GM23338 (cell line): ENCODE results near the gene EBF4. TPM values are rescaled to one million over a fixed set of nuclear protein-coding genes. Genes with fewer than 3 reads are reported as not detected.
A peak's percentile ranks its signal among the peaks of the same experiment; 100 is the strongest.

ENCODE experiments used
- ATAC-seq: fragments of 200-7000 bp; cut with Tn5 transposase; 3 replicates; pipeline ENCODE4 v1.9.1; 2020
- DNase-seq: peaks from one replicate; pipeline ENCODE4 v3.0.0-alpha.2; 2015; ENCODE audit warnings: low spot score
- H2AFZ ChIP-seq: fragments of 200-600 bp; sonication (generic); 2 replicates; pipeline ENCODE4 v1.8.0; 2016; ENCODE audit warnings: antibody characterized with exemption, mild to moderate bottlenecking, moderate library complexity
- H3F3A ChIP-seq: fragments of 200-600 bp; sonication (generic); replicated peaks from 2 replicates; pipeline ENCODE4 v1.8.0; 2017; ENCODE audit warnings: antibody characterized with exemption, mixed run types, low read depth
- H3K27ac ChIP-seq: fragments of 200-600 bp; sonication (generic); 2 replicates; pipeline ENCODE4 v1.6.1; 2016; ENCODE audit warnings: low read depth
- H3K27me3 ChIP-seq: fragments of 200-600 bp; sonication (generic); 2 replicates; pipeline ENCODE4 v1.8.0; 2016; ENCODE audit warnings: mild to moderate bottlenecking, mixed run types, moderate library complexity; ENCODE audit not compliant: insufficient read depth
- H3K36me3 ChIP-seq: fragments of 200-600 bp; sonication (generic); 2 replicates; pipeline ENCODE4 v1.8.0; 2016; ENCODE audit warnings: mild to moderate bottlenecking; ENCODE audit not compliant: insufficient read depth
- H3K4me1 ChIP-seq: fragments of 200-600 bp; sonication (generic); 2 replicates; pipeline ENCODE4 v1.8.0; 2016; ENCODE audit warnings: mild to moderate bottlenecking, moderate library complexity; ENCODE audit not compliant: insufficient read depth
- H3K4me2 ChIP-seq: fragments of 200-600 bp; sonication (generic); 2 replicates; pipeline ENCODE4 v1.7.1; 2017; ENCODE audit warnings: mixed run types
- H3K4me3 ChIP-seq: fragments of 200-600 bp; sonication (generic); 2 replicates; pipeline ENCODE4 v1.6.1; 2016; ENCODE audit warnings: mixed run types
- H3K79me2 ChIP-seq: fragments of 200-600 bp; sonication (generic); replicated peaks from 2 replicates; pipeline ENCODE4 v1.8.0; 2017; ENCODE audit warnings: mild to moderate bottlenecking; ENCODE audit not compliant: insufficient read depth
- H3K9me2 ChIP-seq: fragments of 200-600 bp; sonication (generic); 2 replicates; pipeline ENCODE4 v1.8.0; 2017; ENCODE audit not compliant: insufficient read depth
- H4K20me1 ChIP-seq: fragments of 200-600 bp; sonication (generic); replicated peaks from 2 replicates; pipeline ENCODE4 v1.8.0; 2017; ENCODE audit warnings: mild to moderate bottlenecking; ENCODE audit not compliant: insufficient read depth
- H3K27ac Mint-ChIP-seq: 2 replicates; pipeline ENCODE4 v1.8.0; 2020; ENCODE audit warnings: inconsistent platforms, mild to moderate bottlenecking, moderate library complexity, mixed read lengths
- H3K27me3 Mint-ChIP-seq: 3 replicates; pipeline ENCODE4 v1.8.0; 2022; ENCODE audit warnings: low read depth, mild to moderate bottlenecking, moderate library complexity, mixed read lengths, inconsistent platforms; ENCODE audit not compliant: insufficient read depth, poor library complexity
- H3K36me3 Mint-ChIP-seq: 3 replicates; pipeline ENCODE4 v1.8.0; 2021; ENCODE audit warnings: low read depth, mild to moderate bottlenecking, inconsistent platforms, moderate library complexity, mixed read lengths
- H3K4me1 Mint-ChIP-seq: 3 replicates; pipeline ENCODE4 v1.8.0; 2020; ENCODE audit warnings: mild to moderate bottlenecking, inconsistent platforms, mixed read lengths
- H3K4me3 Mint-ChIP-seq: 3 replicates; pipeline ENCODE4 v1.8.0; 2021; ENCODE audit warnings: moderate library complexity, mild to moderate bottlenecking, inconsistent platforms, mixed read lengths
- H3K9me3 Mint-ChIP-seq: 3 replicates; pipeline ENCODE4 v1.8.0; 2020; ENCODE audit warnings: moderate library complexity, mild to moderate bottlenecking, inconsistent platforms, mixed read lengths
- CREB1 ChIP-seq: fragments of 250-450 bp; sonication (Bioruptor Pico); IDR thresholded peaks from 2 replicates; pipeline ENCODE4 v1.5.0; 2020; ENCODE audit warnings: low read depth, mild to moderate bottlenecking, moderate library complexity
- EZH2 ChIP-seq: fragments of 200-600 bp; sonication (generic); IDR thresholded peaks from one replicate; pipeline ENCODE4 v1.8.0; 2017; ENCODE audit warnings: antibody characterized with exemption, mild to moderate bottlenecking, low read depth; ENCODE audit not compliant: unreplicated experiment
- EZH2phosphoT487 ChIP-seq: fragments of 200-600 bp; sonication (generic); IDR thresholded peaks from one replicate; pipeline ENCODE4 v1.8.1; 2018; ENCODE audit warnings: antibody characterized with exemption; ENCODE audit not compliant: unreplicated experiment
- JUNB ChIP-seq: IDR thresholded peaks from one replicate; pipeline ENCODE4 v1.6.1; 2016; ENCODE audit warnings: antibody characterized with exemption; ENCODE audit not compliant: unreplicated experiment
- NANOG ChIP-seq: IDR thresholded peaks from 2 replicates; pipeline ENCODE4 v1.6.1; 2016; ENCODE audit warnings: antibody characterized with exemption, borderline replicate concordance
- POLR2AphosphoS5 ChIP-seq: IDR thresholded peaks from 2 replicates; pipeline ENCODE4 v1.6.1; 2016; ENCODE audit warnings: antibody characterized with exemption, low read depth
- STAT1 ChIP-seq: IDR thresholded peaks from one replicate; pipeline ENCODE4 v1.6.1; 2016; ENCODE audit warnings: antibody characterized with exemption; ENCODE audit not compliant: unreplicated experiment
- ZNF114 ChIP-seq: fragments of 250-450 bp; sonication (Bioruptor Pico); IDR thresholded peaks from 2 replicates; pipeline ENCODE4 v1.5.0; 2020; ENCODE audit warnings: mild to moderate bottlenecking, moderate library complexity
- ZNF331 ChIP-seq: fragments of 250-450 bp; sonication (Bioruptor Pico); IDR thresholded peaks from 2 replicates; pipeline ENCODE4 v1.5.0; 2020; ENCODE audit warnings: low read depth, mild to moderate bottlenecking, moderate library complexity
- polyA plus RNA-seq: library from polyadenylated mRNA; unstranded; fragments of >200 nt; fragmentation: Nextera tagmentation; extraction: Ambion mirVana; gene quantifications from 2 replicates; pipeline ENCODE4 v1.2.1, GENCODE V29; 2016
- total RNA-seq: library from RNA; depleted of rRNA; stranded (reverse); fragments of >200 nt; shearing (Covaris generic); gene quantifications from 2 replicates; pipeline ENCODE4 v1.2.3, GENCODE V29; 2014
- TF ChIP-seq, protein P1 (sequence below): fragments of 250-450 bp; sonication (Bioruptor Pico); IDR thresholded peaks from 2 replicates; pipeline ENCODE4 v1.5.0; 2020; ENCODE audit warnings: mild to moderate bottlenecking, moderate library complexity
- TF ChIP-seq, protein P2 (sequence below): IDR thresholded peaks from one replicate; pipeline ENCODE4 v1.6.1; 2018; ENCODE audit warnings: antibody characterized with exemption; ENCODE audit not compliant: unreplicated experiment
- TF ChIP-seq, protein P3 (sequence below): IDR thresholded peaks from 2 replicates; pipeline ENCODE4 v1.6.1; 2016; ENCODE audit warnings: antibody characterized with exemption
- TF ChIP-seq, protein P4 (sequence below), 2 experiments: fragments of 200-600 bp in 1 of 2; sonication (generic) in 1 of 2; conservative IDR thresholded peaks; 2 replicates each; pipeline versions ENCODE4 v1.5.1 to v1.6.1; 2016 to 2017; ENCODE audit warnings: antibody characterized with exemption in 2 of 2, low read depth in 2 of 2, mild to moderate bottlenecking in 2 of 2, moderate library complexity in 1 of 2

The EBF4 gene
- total and polyA plus RNA-seq, 2 experiments from 2014 or later, result 0.66 to 1.6 TPM

DNA sequence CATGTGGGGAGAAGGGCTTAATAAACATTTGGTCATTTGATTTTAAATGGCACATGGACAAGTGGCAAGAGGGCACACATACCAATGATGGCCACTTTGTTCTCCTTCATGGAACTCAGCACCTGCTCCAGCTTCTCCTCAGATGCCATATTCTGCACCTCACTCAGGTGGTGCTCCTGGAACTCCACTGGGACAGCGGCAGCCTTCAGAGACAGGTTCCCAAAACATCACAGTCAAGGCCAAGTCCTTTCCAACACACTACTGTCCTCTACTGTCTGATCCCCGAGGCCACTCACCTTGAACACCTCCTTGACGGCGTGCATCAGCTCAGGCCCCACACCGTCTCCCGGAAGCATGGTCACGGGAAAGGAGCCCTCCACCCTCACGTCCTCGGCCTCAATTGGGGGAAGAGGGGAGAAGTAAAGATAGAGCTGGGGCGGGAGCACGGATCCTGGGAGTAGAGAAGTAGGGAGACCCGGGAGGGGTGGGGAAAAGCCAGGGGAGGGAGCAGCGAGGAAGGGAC is 29.2 kb upstream of the EBF4 start:
- Mint-ChIP-seq H3K9me3 (no peaks in the 10 kb centered on the region; the same call in 2 of the 3 replicates), H3K27me3 (peaks cover 12% of the 10 kb centered on the region), H3K4me3 (peak overlapping the region; percentile 79), H3K27ac (peak overlapping the region; percentile 97), H3K4me1 (peaks cover 5% of the 10 kb centered on the region), H3K36me3 (peaks cover 52% of the 10 kb centered on the region)
- H3K4me1 ChIP-seq, result peaks cover 4% of the 10 kb centered on the region; the same call in 1 of the 2 replicates
- peaks cover 7% of the 10 kb centered on the region; the same call in 1 of the 2 replicates for H3K36me3 ChIP-seq
- ATAC-seq (no peak), DNase-seq (no peak)
- no peak overlapping the region for H3K27ac ChIP-seq
- peaks cover 4% of the 10 kb centered on the region; the same call in 1 of the 2 replicates for H3K27me3 ChIP-seq
- peaks cover 23% of the 10 kb centered on the region; the same call in 1 of the 2 replicates for H3K79me2 ChIP-seq
- peaks cover 22% of the 10 kb centered on the region for H3F3A ChIP-seq
- TF ChIP-seq JUNB (no peak), EZH2phosphoT487 (no peak), CREB1 (CRISPR knock-in tag) (no peak), STAT1 (no peak), EZH2 (no peak), ZNF331 (CRISPR knock-in tag) (no peak), ZNF114 (no peak), NANOG (no peak), POLR2AphosphoS5 (no peak)
- TF ChIP-seq, protein P1, sequence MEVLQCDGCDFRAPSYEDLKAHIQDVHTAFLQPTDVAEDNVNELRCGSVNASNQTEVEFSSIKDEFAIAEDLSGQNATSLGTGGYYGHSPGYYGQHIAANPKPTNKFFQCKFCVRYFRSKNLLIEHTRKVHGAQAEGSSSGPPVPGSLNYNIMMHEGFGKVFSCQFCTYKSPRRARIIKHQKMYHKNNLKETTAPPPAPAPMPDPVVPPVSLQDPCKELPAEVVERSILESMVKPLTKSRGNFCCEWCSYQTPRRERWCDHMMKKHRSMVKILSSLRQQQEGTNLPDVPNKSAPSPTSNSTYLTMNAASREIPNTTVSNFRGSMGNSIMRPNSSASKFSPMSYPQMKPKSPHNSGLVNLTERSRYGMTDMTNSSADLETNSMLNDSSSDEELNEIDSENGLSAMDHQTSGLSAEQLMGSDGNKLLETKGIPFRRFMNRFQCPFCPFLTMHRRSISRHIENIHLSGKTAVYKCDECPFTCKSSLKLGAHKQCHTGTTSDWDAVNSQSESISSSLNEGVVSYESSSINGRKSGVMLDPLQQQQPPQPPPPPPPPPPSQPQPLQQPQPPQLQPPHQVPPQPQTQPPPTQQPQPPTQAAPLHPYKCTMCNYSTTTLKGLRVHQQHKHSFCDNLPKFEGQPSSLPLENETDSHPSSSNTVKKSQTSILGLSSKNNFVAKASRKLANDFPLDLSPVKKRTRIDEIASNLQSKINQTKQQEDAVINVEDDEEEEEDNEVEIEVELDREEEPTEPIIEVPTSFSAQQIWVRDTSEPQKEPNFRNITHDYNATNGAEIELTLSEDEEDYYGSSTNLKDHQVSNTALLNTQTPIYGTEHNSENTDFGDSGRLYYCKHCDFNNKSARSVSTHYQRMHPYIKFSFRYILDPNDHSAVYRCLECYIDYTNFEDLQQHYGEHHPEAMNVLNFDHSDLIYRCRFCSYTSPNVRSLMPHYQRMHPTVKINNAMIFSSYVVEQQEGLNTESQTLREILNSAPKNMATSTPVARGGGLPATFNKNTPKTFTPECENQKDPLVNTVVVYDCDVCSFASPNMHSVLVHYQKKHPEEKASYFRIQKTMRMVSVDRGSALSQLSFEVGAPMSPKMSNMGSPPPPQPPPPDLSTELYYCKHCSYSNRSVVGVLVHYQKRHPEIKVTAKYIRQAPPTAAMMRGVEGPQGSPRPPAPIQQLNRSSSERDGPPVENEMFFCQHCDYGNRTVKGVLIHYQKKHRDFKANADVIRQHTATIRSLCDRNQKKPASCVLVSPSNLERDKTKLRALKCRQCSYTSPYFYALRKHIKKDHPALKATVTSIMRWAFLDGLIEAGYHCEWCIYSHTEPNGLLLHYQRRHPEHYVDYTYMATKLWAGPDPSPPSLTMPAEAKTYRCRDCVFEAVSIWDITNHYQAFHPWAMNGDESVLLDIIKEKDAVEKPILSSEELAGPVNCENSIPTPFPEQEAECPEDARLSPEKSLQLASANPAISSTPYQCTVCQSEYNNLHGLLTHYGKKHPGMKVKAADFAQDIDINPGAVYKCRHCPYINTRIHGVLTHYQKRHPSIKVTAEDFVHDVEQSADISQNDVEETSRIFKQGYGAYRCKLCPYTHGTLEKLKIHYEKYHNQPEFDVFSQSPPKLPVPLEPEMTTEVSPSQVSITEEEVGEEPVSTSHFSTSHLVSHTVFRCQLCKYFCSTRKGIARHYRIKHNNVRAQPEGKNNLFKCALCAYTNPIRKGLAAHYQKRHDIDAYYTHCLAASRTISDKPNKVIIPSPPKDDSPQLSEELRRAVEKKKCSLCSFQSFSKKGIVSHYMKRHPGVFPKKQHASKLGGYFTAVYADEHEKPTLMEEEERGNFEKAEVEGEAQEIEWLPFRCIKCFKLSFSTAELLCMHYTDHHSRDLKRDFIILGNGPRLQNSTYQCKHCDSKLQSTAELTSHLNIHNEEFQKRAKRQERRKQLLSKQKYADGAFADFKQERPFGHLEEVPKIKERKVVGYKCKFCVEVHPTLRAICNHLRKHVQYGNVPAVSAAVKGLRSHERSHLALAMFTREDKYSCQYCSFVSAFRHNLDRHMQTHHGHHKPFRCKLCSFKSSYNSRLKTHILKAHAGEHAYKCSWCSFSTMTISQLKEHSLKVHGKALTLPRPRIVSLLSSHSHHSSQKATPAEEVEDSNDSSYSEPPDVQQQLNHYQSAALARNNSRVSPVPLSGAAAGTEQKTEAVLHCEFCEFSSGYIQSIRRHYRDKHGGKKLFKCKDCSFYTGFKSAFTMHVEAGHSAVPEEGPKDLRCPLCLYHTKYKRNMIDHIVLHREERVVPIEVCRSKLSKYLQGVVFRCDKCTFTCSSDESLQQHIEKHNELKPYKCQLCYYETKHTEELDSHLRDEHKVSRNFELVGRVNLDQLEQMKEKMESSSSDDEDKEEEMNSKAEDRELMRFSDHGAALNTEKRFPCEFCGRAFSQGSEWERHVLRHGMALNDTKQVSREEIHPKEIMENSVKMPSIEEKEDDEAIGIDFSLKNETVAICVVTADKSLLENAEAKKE, result no peak
- TF ChIP-seq, protein P2, sequence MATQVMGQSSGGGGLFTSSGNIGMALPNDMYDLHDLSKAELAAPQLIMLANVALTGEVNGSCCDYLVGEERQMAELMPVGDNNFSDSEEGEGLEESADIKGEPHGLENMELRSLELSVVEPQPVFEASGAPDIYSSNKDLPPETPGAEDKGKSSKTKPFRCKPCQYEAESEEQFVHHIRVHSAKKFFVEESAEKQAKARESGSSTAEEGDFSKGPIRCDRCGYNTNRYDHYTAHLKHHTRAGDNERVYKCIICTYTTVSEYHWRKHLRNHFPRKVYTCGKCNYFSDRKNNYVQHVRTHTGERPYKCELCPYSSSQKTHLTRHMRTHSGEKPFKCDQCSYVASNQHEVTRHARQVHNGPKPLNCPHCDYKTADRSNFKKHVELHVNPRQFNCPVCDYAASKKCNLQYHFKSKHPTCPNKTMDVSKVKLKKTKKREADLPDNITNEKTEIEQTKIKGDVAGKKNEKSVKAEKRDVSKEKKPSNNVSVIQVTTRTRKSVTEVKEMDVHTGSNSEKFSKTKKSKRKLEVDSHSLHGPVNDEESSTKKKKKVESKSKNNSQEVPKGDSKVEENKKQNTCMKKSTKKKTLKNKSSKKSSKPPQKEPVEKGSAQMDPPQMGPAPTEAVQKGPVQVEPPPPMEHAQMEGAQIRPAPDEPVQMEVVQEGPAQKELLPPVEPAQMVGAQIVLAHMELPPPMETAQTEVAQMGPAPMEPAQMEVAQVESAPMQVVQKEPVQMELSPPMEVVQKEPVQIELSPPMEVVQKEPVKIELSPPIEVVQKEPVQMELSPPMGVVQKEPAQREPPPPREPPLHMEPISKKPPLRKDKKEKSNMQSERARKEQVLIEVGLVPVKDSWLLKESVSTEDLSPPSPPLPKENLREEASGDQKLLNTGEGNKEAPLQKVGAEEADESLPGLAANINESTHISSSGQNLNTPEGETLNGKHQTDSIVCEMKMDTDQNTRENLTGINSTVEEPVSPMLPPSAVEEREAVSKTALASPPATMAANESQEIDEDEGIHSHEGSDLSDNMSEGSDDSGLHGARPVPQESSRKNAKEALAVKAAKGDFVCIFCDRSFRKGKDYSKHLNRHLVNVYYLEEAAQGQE, result no peak
- TF ChIP-seq, protein P3, sequence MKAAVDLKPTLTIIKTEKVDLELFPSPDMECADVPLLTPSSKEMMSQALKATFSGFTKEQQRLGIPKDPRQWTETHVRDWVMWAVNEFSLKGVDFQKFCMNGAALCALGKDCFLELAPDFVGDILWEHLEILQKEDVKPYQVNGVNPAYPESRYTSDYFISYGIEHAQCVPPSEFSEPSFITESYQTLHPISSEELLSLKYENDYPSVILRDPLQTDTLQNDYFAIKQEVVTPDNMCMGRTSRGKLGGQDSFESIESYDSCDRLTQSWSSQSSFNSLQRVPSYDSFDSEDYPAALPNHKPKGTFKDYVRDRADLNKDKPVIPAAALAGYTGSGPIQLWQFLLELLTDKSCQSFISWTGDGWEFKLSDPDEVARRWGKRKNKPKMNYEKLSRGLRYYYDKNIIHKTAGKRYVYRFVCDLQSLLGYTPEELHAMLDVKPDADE, result no peak
- TF ChIP-seq, protein P4, sequence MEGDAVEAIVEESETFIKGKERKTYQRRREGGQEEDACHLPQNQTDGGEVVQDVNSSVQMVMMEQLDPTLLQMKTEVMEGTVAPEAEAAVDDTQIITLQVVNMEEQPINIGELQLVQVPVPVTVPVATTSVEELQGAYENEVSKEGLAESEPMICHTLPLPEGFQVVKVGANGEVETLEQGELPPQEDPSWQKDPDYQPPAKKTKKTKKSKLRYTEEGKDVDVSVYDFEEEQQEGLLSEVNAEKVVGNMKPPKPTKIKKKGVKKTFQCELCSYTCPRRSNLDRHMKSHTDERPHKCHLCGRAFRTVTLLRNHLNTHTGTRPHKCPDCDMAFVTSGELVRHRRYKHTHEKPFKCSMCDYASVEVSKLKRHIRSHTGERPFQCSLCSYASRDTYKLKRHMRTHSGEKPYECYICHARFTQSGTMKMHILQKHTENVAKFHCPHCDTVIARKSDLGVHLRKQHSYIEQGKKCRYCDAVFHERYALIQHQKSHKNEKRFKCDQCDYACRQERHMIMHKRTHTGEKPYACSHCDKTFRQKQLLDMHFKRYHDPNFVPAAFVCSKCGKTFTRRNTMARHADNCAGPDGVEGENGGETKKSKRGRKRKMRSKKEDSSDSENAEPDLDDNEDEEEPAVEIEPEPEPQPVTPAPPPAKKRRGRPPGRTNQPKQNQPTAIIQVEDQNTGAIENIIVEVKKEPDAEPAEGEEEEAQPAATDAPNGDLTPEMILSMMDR (conservative IDR thresholded peaks at IDR 0.05; ENCODE audit: low read depth in 2 of 2), result no peak
- H3K4me3 ChIP-seq, result peak overlapping the region; percentile 73
- H2AFZ ChIP-seq, result no peak overlapping the region
- H3K4me2 ChIP-seq, result peak overlapping the region; percentile 98
- no peaks in the 10 kb centered on the region; the same call in 1 of the 2 replicates for H3K9me2 ChIP-seq
- peaks cover 11% of the 10 kb centered on the region; the same call in 1 of the 2 replicates for H4K20me1 ChIP-seq
